K562 (cell line): ENCODE data around the gene ATP6V0E2. TPM values are rescaled to one million over a fixed set of nuclear protein-coding genes. Genes with fewer than 3 reads are reported as not detected.

Experiments used
- ATAC-seq: fragments of 200-7000 bp; cut with Tn5 transposase; 3 replicates; pipeline ENCODE4 v1.9.1; 2020; ENCODE audit warnings: moderate library complexity
- BruUV-seq: library from RNA; stranded (reverse); fragments of 400-500 nt; replicated peaks from 2 replicates; lab custom pipeline; 2021; lab: Mats Ljungman, UMichigan
- CTCF ChIA-PET: fragments of 300-600 bp; formaldehyde crosslinking; extraction: SDS; loops from one replicate; lab custom pipeline; 2021; ENCODE audit warnings: low intra/inter-chr PET ratio; lab: Yijun Ruan, JAX
- POLR2A ChIA-PET: fragments of 300-600, 350-650 bp; sonication (Branson Sonifier 250); formaldehyde crosslinking; extraction: SDS; loops from one replicate; lab custom pipeline; 2021; ENCODE audit warnings: antibody characterized with exemption, inconsistent platforms; lab: Yijun Ruan, JAX
- DNase-seq, 4 experiments: peaks; one replicate each; pipeline versions ENCODE4 v3.0.0 to v3.0.0-alpha.2; 2011 to 2018; ENCODE audit warnings: low spot score in 3 of 4, mixed read lengths in 3 of 4; ENCODE audit errors: extremely low read depth in 1 of 4
- FAIRE-seq: peaks from 2 replicates; lab custom pipeline; 2011; peaks lifted over from hg19 to GRCh38; lab: Jason Lieb, UNC
- H2AFZ ChIP-seq: 2 replicates; pipeline ENCODE4 v1.6.0; 2011; ENCODE audit warnings: low read depth, low read length, control low read depth, inconsistent platforms
- H3K27ac ChIP-seq: fragments of 200-600 bp; 3 replicates; pipeline ENCODE4 v1.8.0; 2011; ENCODE audit warnings: low read depth, mild to moderate bottlenecking, control low read depth, inconsistent platforms, low read length, moderate library complexity, mixed read lengths; ENCODE audit errors: extremely low read depth
- H3K27me3 ChIP-seq, 2 experiments: fragments of 300-600 bp in 1 of 2; 2 replicates in 1 of 2; 3 replicates in 1 of 2; pipeline versions ENCODE4 v1.6.0 to v1.8.0; 2011; ENCODE audit warnings: inconsistent platforms in 2 of 2, low read length in 2 of 2, mild to moderate bottlenecking in 1 of 2, mixed read lengths in 1 of 2, moderate library complexity in 1 of 2; ENCODE audit not compliant: control insufficient read depth in 2 of 2, insufficient read depth in 2 of 2
- H3K36me3 ChIP-seq: fragments of 300-600 bp; 3 replicates; pipeline ENCODE4 v1.8.0; 2011; ENCODE audit warnings: mild to moderate bottlenecking, low read length, inconsistent platforms; ENCODE audit not compliant: control insufficient read depth, insufficient read depth
- H3K4me1 ChIP-seq, 2 experiments: fragments of 200-600 bp in 1 of 2; replicated peaks in 1 of 2; 2 replicates in 1 of 2; 3 replicates in 1 of 2; pipeline versions ENCODE4 v1.5.1 to v1.8.0; 2011; ENCODE audit warnings: inconsistent platforms in 2 of 2, low read length in 2 of 2, mild to moderate bottlenecking in 1 of 2, mixed read lengths in 1 of 2, moderate library complexity in 1 of 2; ENCODE audit not compliant: control insufficient read depth in 2 of 2, insufficient read depth in 2 of 2
- H3K4me2 ChIP-seq: 2 replicates; pipeline ENCODE4 v1.6.1; 2011; ENCODE audit warnings: low read length, control low read depth, inconsistent platforms, mixed read lengths; ENCODE audit not compliant: insufficient read depth
- H3K4me3 ChIP-seq: fragments of 200-600 bp; sonication (generic), shearing (Covaris generic); 2 replicates; pipeline ENCODE4 v1.5.1; 2016; ENCODE audit warnings: control low read depth, inconsistent platforms
- H3K79me2 ChIP-seq: fragments of 200-600 bp; 3 replicates; pipeline ENCODE4 v1.8.0; 2011; ENCODE audit warnings: low read length, inconsistent platforms; ENCODE audit not compliant: control insufficient read depth, insufficient read depth
- H3K9ac ChIP-seq, 2 experiments: 2 replicates each; pipeline versions ENCODE4 v1.6.0 to v1.6.1; 2011; ENCODE audit warnings: low read depth in 2 of 2, low read length in 2 of 2, control low read depth in 1 of 2, inconsistent platforms in 1 of 2, mild to moderate bottlenecking in 1 of 2, mixed read lengths in 1 of 2; ENCODE audit not compliant: insufficient read depth in 1 of 2
- H3K9me1 ChIP-seq: one replicate; pipeline ENCODE4 v1.6.0; 2011; ENCODE audit warnings: inconsistent platforms, mild to moderate bottlenecking, low read length, moderate library complexity; ENCODE audit not compliant: control insufficient read depth, insufficient read depth
- H3K9me3 ChIP-seq: replicated peaks from 2 replicates; pipeline ENCODE4 v1.5.1; 2011; ENCODE audit warnings: low read depth, low read length, inconsistent platforms; ENCODE audit not compliant: control insufficient read depth, insufficient read depth
- H4K20me1 ChIP-seq: replicated peaks from 2 replicates; pipeline ENCODE4 v1.6.1; 2011; ENCODE audit warnings: low read length, inconsistent platforms, mixed read lengths; ENCODE audit not compliant: control insufficient read depth, insufficient read depth
- ARID2 ChIP-seq: fragments of 450-650 bp; IDR thresholded peaks from 2 replicates; pipeline ENCODE4 v1.6.1; 2017; ENCODE audit warnings: antibody characterized with exemption, mild to moderate bottlenecking
- BRF2 ChIP-seq: IDR thresholded peaks from 3 replicates; pipeline ENCODE4 v1.6.1; 2011; ENCODE audit warnings: borderline replicate concordance, mild to moderate bottlenecking; ENCODE audit not compliant: insufficient read length, insufficient read depth
- HMG20A ChIP-seq: fragments of 450-650 bp; formaldehyde crosslinking; conservative IDR thresholded peaks from 2 replicates; pipeline ENCODE4 v1.4.0; 2020; ENCODE audit warnings: mild to moderate bottlenecking, mixed read lengths
- KAT7 ChIP-seq: sonication (generic); formaldehyde crosslinking; IDR thresholded peaks from 2 replicates; pipeline ENCODE4 v1.8.0; 2022; ENCODE audit warnings: missing genetic modification reagents, mild to moderate bottlenecking, borderline replicate concordance
- KLF1 ChIP-seq: fragments of 450-650 bp; IDR thresholded peaks from 2 replicates; pipeline ENCODE4 v1.6.1; 2016; ENCODE audit warnings: missing genetic modification characterization, missing compliant biosample characterization
- RB1 ChIP-seq: fragments of 450-650 bp; IDR thresholded peaks from 2 replicates; pipeline ENCODE4 v1.6.1; 2017; ENCODE audit warnings: low read depth, mild to moderate bottlenecking
- TSC22D4 ChIP-seq: fragments of 450-650 bp; IDR thresholded peaks from 2 replicates; pipeline ENCODE4 v1.6.1; 2016; ENCODE audit warnings: missing genetic modification characterization, missing biosample characterization, control low read depth
- WGBS: fragments of 100-300 bp; shearing (Covaris generic); methylation state at CpG from one replicate; pipeline ENCODE4 v1.1.6; 2016; ENCODE audit warnings: low coverage, mixed read lengths; ENCODE audit not compliant: insufficient coverage; ENCODE audit errors: missing lambda C conversion rate; 5-methylcytosine and 5-hydroxymethylcytosine counted together
- in situ Hi-C: fragments of 300-500 bp; cut with MboI; formaldehyde crosslinking; loops from 4 replicates; pipeline ENCODE4 v1.15.0; 2018; ENCODE audit warnings: inconsistent platforms, mixed read lengths
- intact Hi-C: fragments of 100-400 bp; cut with micrococcal nuclease; formaldehyde crosslinking; loops from 2 replicates; pipeline ENCODE4 v1.14.2; 2022
- polyA plus RNA-seq, 8 experiments: library from polyadenylated mRNA; depleted of rRNA in 4 of 8; stranded (reverse) in 5 of 8; unstranded in 3 of 8; fragments of >200 nt; fragmentation: Nextera tagmentation in 2 of 8; fragmentation: Illumina TruSeq in 1 of 8; extraction: Ambion mirVana in 2 of 8; extraction: Trizol in 1 of 8; gene quantifications; 2 replicates each; pipeline versions ENCODE4 v1.2.1 to v1.2.3, GENCODE V29; 2011 to 2014; ENCODE audit warnings: inconsistent platforms in 1 of 8, missing spikeins in 1 of 8
- total RNA-seq, 7 experiments: library from RNA; depleted of rRNA in 6 of 7; stranded (reverse); fragments of >200 nt in 6 of 7; fragmentation: Illumina TruSeq in 2 of 7; extraction: Trizol in 2 of 7; gene quantifications; 2 replicates each; pipeline versions ENCODE4 v1.2.1 to v1.2.3, GENCODE V29; 2011 to 2021; ENCODE audit warnings: low replicate concordance in 1 of 7

Gene ATP6V0E2
- total and polyA plus RNA-seq, 9 of the 15 experiments (the other 6 are each of a cell fraction or from before 2014, with no cell fraction given) = 0.55 to 18.5 (median 10.9) TPM

- Histone ChIP-seq H3K79me2 (no peaks in the 10 kb centered on the region), H2AFZ (no peak overlapping the region), H3K36me3 (no peaks in the 10 kb centered on the region), H3K27ac (no peak overlapping the region), H3K4me3 (no peak overlapping the region), H3K4me2 (no peak overlapping the region), H3K27me3 (peaks cover 14 to 32% of the 10 kb centered on the region in 2 experiments; a peak in 4 of 5 replicates), H3K9me3 (no peaks in the 10 kb centered on the region), H3K4me1 (peaks cover 20 to 23% of the 10 kb centered on the region in 2 experiments), H3K9me1 (peaks cover under 1% of the 10 kb centered on the region), H4K20me1 (peaks cover 12% of the 10 kb centered on the region), H3K9ac (no peak overlapping the region)
- 65% methylated on average over 8 of the region's 8 CpGs for WGBS
- CTCF ChIA-PET = no interaction called here
- no peak for ATAC-seq
- POLR2A ChIA-PET = no interaction called here
- intact Hi-C loops = no loop called here
- DNase-seq = no peak
- TF ChIP-seq HMG20A (CRISPR knock-in tag) = no peak
- no peak for TF ChIP-seq KAT7
- TF ChIP-seq TSC22D4 (tag) = 0 out of 2 replicates have a peak, but pooled peaks have one; percentile 42
- TF ChIP-seq BRF2 = no peak
- no peak for TF ChIP-seq RB1
- no peak for TF ChIP-seq ARID2
- TF ChIP-seq KLF1 = no peak
- BruUV-seq = no TSS peak
- no peak for FAIRE-seq
- in situ Hi-C loops = loop anchor here (25.0 kb wide), 1 partner anchor 181 kb away; no protein-coding TSS in a partner anchor
Observed at GRCh38 chr7:149856583-149856982, 17.2 kb upstream of the ATP6V0E2 start.
